HepG2 (cell line): ENCODE results near the gene AFDN. TPM values are rescaled to one million over a fixed set of nuclear protein-coding genes. Genes with fewer than 3 reads are reported as not detected.

Experiments
- CAMTA2 ChIP-seq: sonication (generic); formaldehyde crosslinking; IDR thresholded peaks from 2 replicates; pipeline ENCODE4 v1.4.0; 2020; ENCODE audit warnings: mild to moderate bottlenecking, missing genetic modification reagents, borderline replicate concordance
- CBX5 ChIP-seq: sonication (generic); formaldehyde crosslinking; IDR thresholded peaks from 2 replicates; pipeline ENCODE4 v1.4.0; 2020; ENCODE audit warnings: missing genetic modification reagents, borderline replicate concordance
- EEA1 ChIP-seq: sonication (generic); formaldehyde crosslinking; IDR thresholded peaks from 2 replicates; pipeline ENCODE4 v1.5.1; 2020; ENCODE audit warnings: mild to moderate bottlenecking, missing genetic modification reagents, borderline replicate concordance
- MAZ ChIP-seq, 2 experiments: sonication (generic) in 1 of 2; formaldehyde crosslinking in 1 of 2; IDR thresholded peaks; 2 replicates each; pipeline versions ENCODE4 v1.5.0 to v1.6.1; 2012 to 2020; ENCODE audit warnings: low read depth in 2 of 2, mild to moderate bottlenecking in 2 of 2, borderline replicate concordance in 1 of 2, improper control_type of control experiment in 1 of 2, low read length in 1 of 2, missing genetic modification reagents in 1 of 2, moderate library complexity in 1 of 2
- MYC ChIP-seq: sonication (generic); formaldehyde crosslinking; IDR thresholded peaks from 2 replicates; pipeline ENCODE4 v1.9.0; 2021; ENCODE audit warnings: missing genetic modification reagents, borderline replicate concordance
- RFX3 ChIP-seq: IDR thresholded peaks from 2 replicates; pipeline ENCODE4 v1.6.1; 2016; ENCODE audit warnings: missing biosample characterization, missing genetic modification reagents
- SPEN ChIP-seq: sonication (generic); formaldehyde crosslinking; IDR thresholded peaks from 2 replicates; pipeline ENCODE4 v1.5.1; 2020; ENCODE audit warnings: low read depth, mild to moderate bottlenecking, missing genetic modification reagents
- TRIM24 ChIP-seq: sonication (generic); formaldehyde crosslinking; IDR thresholded peaks from 2 replicates; pipeline ENCODE4 v1.8.0; 2022; ENCODE audit warnings: mild to moderate bottlenecking, missing genetic modification reagents
- WIZ ChIP-seq: sonication (generic); formaldehyde crosslinking; IDR thresholded peaks from 2 replicates; pipeline ENCODE4 v1.5.1; 2020; ENCODE audit warnings: mild to moderate bottlenecking, missing genetic modification reagents
- YEATS4 ChIP-seq: sonication (generic); formaldehyde crosslinking; IDR thresholded peaks from 2 replicates; pipeline ENCODE4 v1.4.0; 2020; ENCODE audit warnings: missing genetic modification reagents, borderline replicate concordance
- ZC3H4 ChIP-seq: sonication (generic); formaldehyde crosslinking; IDR thresholded peaks from 2 replicates; pipeline ENCODE4 v1.4.0; 2020; ENCODE audit warnings: missing genetic modification reagents, borderline replicate concordance
- ZNF256 ChIP-seq: sonication (generic); formaldehyde crosslinking; conservative IDR thresholded peaks from 2 replicates; pipeline ENCODE4 v1.4.0; 2020; ENCODE audit warnings: missing genetic modification reagents
- ZNF30 ChIP-seq: sonication (generic); formaldehyde crosslinking; IDR thresholded peaks from 2 replicates; pipeline ENCODE4 v1.5.0; 2020; ENCODE audit warnings: mild to moderate bottlenecking, missing genetic modification reagents
- ZNF333 ChIP-seq: sonication (generic); formaldehyde crosslinking; IDR thresholded peaks from 2 replicates; pipeline ENCODE4 v1.4.0; 2020; ENCODE audit warnings: mild to moderate bottlenecking, missing genetic modification reagents, borderline replicate concordance
- ZNF530 ChIP-seq: sonication (generic); formaldehyde crosslinking; IDR thresholded peaks from 2 replicates; pipeline ENCODE4 v1.5.0; 2020; ENCODE audit warnings: low read depth, mild to moderate bottlenecking, missing genetic modification reagents
- ZNF614 ChIP-seq: IDR thresholded peaks from 2 replicates; pipeline ENCODE4 v1.6.1; 2018; ENCODE audit warnings: missing biosample characterization, missing genetic modification reagents, inconsistent platforms, borderline replicate concordance
- ZNF691 ChIP-seq: sonication (generic); formaldehyde crosslinking; IDR thresholded peaks from 2 replicates; pipeline ENCODE4 v1.4.0; 2020; ENCODE audit warnings: missing genetic modification reagents, low read depth, mild to moderate bottlenecking, borderline replicate concordance
- ZNF720 ChIP-seq: sonication (generic); formaldehyde crosslinking; IDR thresholded peaks from 2 replicates; pipeline ENCODE4 v1.4.0; 2020; ENCODE audit warnings: missing genetic modification reagents
- ZNF761 ChIP-seq: sonication (generic); formaldehyde crosslinking; conservative IDR thresholded peaks from 2 replicates; pipeline ENCODE4 v1.4.0; 2020; ENCODE audit warnings: mild to moderate bottlenecking, missing genetic modification reagents
- ZNF782 ChIP-seq: sonication (generic); formaldehyde crosslinking; IDR thresholded peaks from 2 replicates; pipeline ENCODE4 v1.4.0; 2020; ENCODE audit warnings: missing genetic modification reagents, mild to moderate bottlenecking, borderline replicate concordance
- ZSCAN12 ChIP-seq: sonication (generic); formaldehyde crosslinking; IDR thresholded peaks from 2 replicates; pipeline ENCODE4 v1.9.0; 2021; ENCODE audit warnings: mild to moderate bottlenecking, missing genetic modification reagents
- polyA plus RNA-seq, 8 experiments: library from polyadenylated mRNA; depleted of rRNA in 3 of 8; stranded (reverse) in 7 of 8; unstranded in 1 of 8; fragments of >200 nt; fragmentation: Illumina TruSeq in 4 of 8; extraction: Trizol in 4 of 8; gene quantifications; 2 replicates each; pipeline versions ENCODE4 v1.2.1 to v1.2.3, GENCODE V29; 2011 to 2016; ENCODE audit warnings: low read depth in 4 of 8, missing spikeins in 1 of 8, mixed read lengths in 1 of 8; ENCODE audit not compliant: insufficient read depth in 1 of 8
- total RNA-seq, 5 experiments: library from RNA; depleted of rRNA; stranded (reverse); fragments of >200 nt; fragmentation: Illumina TruSeq; extraction: Trizol; gene quantifications; 2 replicates each; pipeline ENCODE4 v1.2.3, GENCODE V29; 2016; ENCODE audit warnings: low read depth in 1 of 5
- TF ChIP-seq, protein P1 (sequence below): sonication (generic); formaldehyde crosslinking; IDR thresholded peaks from 2 replicates; pipeline ENCODE4 v1.9.0; 2021; ENCODE audit warnings: missing genetic modification reagents, borderline replicate concordance
- TF ChIP-seq, protein P2 (sequence below): sonication (generic); formaldehyde crosslinking; IDR thresholded peaks from 2 replicates; pipeline ENCODE4 v1.4.0; 2020; ENCODE audit warnings: missing genetic modification reagents
- TF ChIP-seq, protein P3 (sequence below): sonication (generic); formaldehyde crosslinking; IDR thresholded peaks from 2 replicates; pipeline ENCODE4 v1.8.0; 2023; ENCODE audit warnings: mild to moderate bottlenecking, missing genetic modification reagents

The AFDN gene
- total and polyA plus RNA-seq, 2 of the 13 experiments (the other 11 are each of a cell fraction or from before 2014, with no cell fraction given) = 136 to 151 TPM

DNA sequence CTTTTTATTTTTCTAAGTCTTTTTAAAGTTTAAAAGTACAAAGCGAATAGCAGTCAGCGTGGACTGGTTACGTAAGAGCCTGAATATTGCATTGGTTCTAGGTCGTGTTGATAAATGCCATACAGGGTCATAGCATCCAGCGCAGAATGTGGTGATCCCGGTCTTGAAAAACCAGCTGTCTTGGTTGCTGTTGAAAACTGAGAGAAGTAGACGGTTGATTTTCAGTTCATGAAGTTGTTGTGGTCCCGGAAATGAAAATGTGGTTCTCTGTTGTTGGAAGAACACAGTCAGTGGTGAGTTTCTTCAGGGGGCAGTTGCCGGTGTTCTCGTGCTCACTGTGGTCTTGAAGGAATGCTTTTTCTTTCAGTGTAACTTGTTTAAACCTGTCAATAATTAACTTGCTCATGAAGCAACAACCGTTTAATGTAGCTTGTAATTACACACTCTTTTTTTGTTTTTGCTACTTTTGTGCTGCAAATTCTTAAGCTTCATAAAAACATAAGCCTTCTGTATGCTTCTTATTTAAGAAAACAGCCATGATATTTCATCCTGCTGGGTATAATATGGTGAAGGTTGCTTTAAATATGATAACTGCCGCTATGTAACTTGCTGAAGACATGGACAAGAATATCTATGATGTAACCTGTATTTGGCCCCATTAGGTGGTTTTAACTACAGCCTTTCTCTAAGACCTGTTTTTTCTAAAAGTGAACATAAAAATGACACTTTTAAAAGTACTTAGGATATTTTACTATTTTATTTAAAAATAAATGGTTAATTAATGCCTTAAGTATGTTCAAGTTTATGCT is 106.0 kb downstream of the AFDN start (continued):
- TF ChIP-seq YEATS4 (CRISPR knock-in tag) = peak; percentile 71
- TF ChIP-seq ZC3H4 (CRISPR knock-in tag) = no peak
- no peak for TF ChIP-seq ZNF333
- peak; percentile 76; the same call in 1 of the 2 replicates for TF ChIP-seq ZNF691 (CRISPR knock-in tag)
- TF ChIP-seq CAMTA2 (CRISPR knock-in tag) = no peak
- TF ChIP-seq MYC (CRISPR knock-in tag) = no peak
- TF ChIP-seq ZNF782 (CRISPR knock-in tag) = peak; percentile 49; the same call in 1 of the 2 replicates
- no peak for TF ChIP-seq ZNF30 (CRISPR knock-in tag)
- 0 out of 2 replicates have a peak, but pooled peaks have one; percentile 57 for TF ChIP-seq ZNF761 (CRISPR knock-in tag)
- TF ChIP-seq, protein P1, sequence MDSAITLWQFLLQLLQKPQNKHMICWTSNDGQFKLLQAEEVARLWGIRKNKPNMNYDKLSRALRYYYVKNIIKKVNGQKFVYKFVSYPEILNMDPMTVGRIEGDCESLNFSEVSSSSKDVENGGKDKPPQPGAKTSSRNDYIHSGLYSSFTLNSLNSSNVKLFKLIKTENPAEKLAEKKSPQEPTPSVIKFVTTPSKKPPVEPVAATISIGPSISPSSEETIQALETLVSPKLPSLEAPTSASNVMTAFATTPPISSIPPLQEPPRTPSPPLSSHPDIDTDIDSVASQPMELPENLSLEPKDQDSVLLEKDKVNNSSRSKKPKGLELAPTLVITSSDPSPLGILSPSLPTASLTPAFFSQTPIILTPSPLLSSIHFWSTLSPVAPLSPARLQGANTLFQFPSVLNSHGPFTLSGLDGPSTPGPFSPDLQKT (CRISPR knock-in tag) = no peak
- no peak for TF ChIP-seq WIZ
- no peak for TF ChIP-seq MAZ (IDR thresholded peaks at IDR 0.05; ENCODE audit: borderline replicate concordance, low read depth, low read length)
- no peak for TF ChIP-seq MAZ (CRISPR knock-in tag; IDR thresholded peaks at IDR 0.05; ENCODE audit: low read depth)
- no peak for TF ChIP-seq TRIM24 (CRISPR knock-in tag)
- no peak for TF ChIP-seq ZSCAN12
- TF ChIP-seq, protein P2, sequence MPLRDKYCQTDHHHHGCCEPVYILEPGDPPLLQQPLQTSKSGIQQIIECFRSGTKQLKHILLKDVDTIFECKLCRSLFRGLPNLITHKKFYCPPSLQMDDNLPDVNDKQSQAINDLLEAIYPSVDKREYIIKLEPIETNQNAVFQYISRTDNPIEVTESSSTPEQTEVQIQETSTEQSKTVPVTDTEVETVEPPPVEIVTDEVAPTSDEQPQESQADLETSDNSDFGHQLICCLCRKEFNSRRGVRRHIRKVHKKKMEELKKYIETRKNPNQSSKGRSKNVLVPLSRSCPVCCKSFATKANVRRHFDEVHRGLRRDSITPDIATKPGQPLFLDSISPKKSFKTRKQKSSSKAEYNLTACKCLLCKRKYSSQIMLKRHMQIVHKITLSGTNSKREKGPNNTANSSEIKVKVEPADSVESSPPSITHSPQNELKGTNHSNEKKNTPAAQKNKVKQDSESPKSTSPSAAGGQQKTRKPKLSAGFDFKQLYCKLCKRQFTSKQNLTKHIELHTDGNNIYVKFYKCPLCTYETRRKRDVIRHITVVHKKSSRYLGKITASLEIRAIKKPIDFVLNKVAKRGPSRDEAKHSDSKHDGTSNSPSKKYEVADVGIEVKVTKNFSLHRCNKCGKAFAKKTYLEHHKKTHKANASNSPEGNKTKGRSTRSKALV (CRISPR knock-in tag) = no peak
- TF ChIP-seq, protein P3, sequence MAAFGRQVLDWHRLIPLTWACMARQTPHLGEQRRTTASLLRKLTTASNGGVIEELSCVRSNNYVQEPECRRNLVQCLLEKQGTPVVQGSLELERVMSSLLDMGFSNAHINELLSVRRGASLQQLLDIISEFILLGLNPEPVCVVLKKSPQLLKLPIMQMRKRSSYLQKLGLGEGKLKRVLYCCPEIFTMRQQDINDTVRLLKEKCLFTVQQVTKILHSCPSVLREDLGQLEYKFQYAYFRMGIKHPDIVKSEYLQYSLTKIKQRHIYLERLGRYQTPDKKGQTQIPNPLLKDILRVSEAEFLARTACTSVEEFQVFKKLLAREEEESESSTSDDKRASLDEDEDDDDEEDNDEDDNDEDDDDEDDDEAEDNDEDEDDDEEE = no peak
- no peak for TF ChIP-seq EEA1
- TF ChIP-seq SPEN = peak; percentile 18; the same call in 1 of the 2 replicates
- no peak for TF ChIP-seq ZNF256 (CRISPR knock-in tag)
- TF ChIP-seq CBX5 (CRISPR knock-in tag) = no peak; the same call in 1 of the 2 replicates
- no peak for TF ChIP-seq RFX3
- no peak for TF ChIP-seq ZNF530 (CRISPR knock-in tag)
- peak; percentile 41; the same call in 1 of the 2 replicates for TF ChIP-seq ZNF614 (CRISPR knock-in tag)
- no peak for TF ChIP-seq ZNF720
